BE2C (cell line): ENCODE measurements around the gene TRA2A.

Source experiments
- DNase-seq: peaks from one replicate; pipeline ENCODE4 v3.0.0-alpha.2; 2020
- H3K27me3 ChIP-seq: fragments of 250-450 bp; sonication (Bioruptor Pico); 2 replicates; pipeline ENCODE4 v1.5.1; 2020; ENCODE audit warnings: mild to moderate bottlenecking
- H3K36me3 ChIP-seq: fragments of 250-450 bp; sonication (Bioruptor Pico); 2 replicates; pipeline ENCODE4 v1.5.1; 2020; ENCODE audit warnings: mild to moderate bottlenecking
- H3K4me1 ChIP-seq: fragments of 250-450 bp; sonication (Bioruptor Pico); 2 replicates; pipeline ENCODE4 v1.5.1; 2020
- H3K4me3 ChIP-seq: 2 replicates; pipeline ENCODE4 v1.5.1; 2011; ENCODE audit warnings: low read depth, low read length
- H3K9me3 ChIP-seq: fragments of 250-450 bp; sonication (Bioruptor Pico); 2 replicates; pipeline ENCODE4 v1.5.1; 2020
- TF ChIP-seq, protein P1 (sequence below): IDR thresholded peaks from 2 replicates; pipeline ENCODE4 v1.5.1; 2012; ENCODE audit warnings: mild to moderate bottlenecking, low read depth, low read length

The TRA2A gene

DNA sequence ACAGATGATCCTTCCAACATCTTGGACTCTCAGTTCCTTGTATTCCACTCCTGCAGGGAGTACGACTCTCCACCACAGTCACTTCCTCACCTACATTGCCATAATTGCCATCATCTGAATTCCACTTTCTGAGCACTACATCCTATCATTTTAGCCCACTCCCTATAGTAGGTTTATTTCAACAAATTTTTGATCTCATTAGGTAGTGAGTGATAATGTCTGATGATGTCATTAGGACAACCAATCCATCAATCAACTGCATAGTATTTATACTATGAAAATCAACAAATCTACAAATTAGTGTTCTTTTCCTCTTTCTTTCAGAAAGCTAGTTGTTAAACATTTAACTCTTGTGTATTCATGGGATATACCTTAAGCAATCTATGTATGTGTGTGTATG, 13.7 kb upstream of the TRA2A start:
- H3K36me3 ChIP-seq = no peaks in the 10 kb centered on the region
- TF ChIP-seq, protein P1, sequence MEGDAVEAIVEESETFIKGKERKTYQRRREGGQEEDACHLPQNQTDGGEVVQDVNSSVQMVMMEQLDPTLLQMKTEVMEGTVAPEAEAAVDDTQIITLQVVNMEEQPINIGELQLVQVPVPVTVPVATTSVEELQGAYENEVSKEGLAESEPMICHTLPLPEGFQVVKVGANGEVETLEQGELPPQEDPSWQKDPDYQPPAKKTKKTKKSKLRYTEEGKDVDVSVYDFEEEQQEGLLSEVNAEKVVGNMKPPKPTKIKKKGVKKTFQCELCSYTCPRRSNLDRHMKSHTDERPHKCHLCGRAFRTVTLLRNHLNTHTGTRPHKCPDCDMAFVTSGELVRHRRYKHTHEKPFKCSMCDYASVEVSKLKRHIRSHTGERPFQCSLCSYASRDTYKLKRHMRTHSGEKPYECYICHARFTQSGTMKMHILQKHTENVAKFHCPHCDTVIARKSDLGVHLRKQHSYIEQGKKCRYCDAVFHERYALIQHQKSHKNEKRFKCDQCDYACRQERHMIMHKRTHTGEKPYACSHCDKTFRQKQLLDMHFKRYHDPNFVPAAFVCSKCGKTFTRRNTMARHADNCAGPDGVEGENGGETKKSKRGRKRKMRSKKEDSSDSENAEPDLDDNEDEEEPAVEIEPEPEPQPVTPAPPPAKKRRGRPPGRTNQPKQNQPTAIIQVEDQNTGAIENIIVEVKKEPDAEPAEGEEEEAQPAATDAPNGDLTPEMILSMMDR = no peak
- H3K9me3 ChIP-seq = no peaks in the 10 kb centered on the region
- DNase-seq = no peak
- H3K4me1 ChIP-seq = no peaks in the 10 kb centered on the region
- no peak overlapping the region for H3K4me3 ChIP-seq
- H3K27me3 ChIP-seq = no peaks in the 10 kb centered on the region

DNA sequence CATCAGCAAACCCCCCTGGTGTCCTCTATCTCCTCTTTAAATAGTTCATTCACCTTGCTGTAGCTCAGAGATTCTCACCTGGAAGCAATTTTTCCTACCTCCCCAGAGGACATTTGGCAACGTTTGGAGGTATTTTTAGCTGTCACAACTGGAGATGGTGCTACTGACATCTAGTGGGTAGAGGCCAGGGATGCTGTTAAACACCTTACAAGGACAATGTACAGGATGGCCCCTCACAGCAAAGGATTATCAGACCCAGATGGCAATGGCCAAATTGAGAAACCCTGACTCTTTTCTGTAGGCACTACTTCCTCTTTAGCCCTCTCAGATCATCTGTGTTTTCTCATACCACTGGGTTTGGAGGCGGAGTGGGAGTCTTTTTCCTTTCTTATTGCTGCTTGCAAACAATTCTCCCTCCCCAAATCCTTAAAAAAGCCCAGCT, 13.2 kb upstream of the TRA2A start:
- TF ChIP-seq, protein P1 = peak; percentile 83
- Histone ChIP-seq H3K4me3 (no peak overlapping the region), H3K27me3 (no peaks in the 10 kb centered on the region), H3K36me3 (no peaks in the 10 kb centered on the region), H3K4me1 (no peaks in the 10 kb centered on the region), H3K9me3 (no peaks in the 10 kb centered on the region)
- peak; percentile 48 for DNase-seq

DNA sequence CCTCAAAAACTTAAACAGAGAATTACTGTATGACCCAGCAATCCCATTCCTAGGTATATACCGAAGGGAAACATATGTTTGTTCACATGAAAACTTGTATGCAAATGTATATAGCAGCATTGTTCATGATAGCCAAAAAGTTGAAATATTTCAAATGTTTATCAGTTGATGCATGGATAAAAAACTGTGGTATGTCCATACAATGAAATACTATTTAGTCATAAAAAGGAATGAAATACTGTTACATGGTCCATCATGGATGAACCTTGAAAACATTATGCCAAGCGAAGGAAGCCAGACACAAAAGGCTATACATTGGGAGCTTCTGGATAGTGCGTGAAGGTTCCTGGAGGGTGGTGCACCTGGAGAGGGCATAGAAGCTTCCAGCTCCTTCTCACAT, 11.0 kb upstream of the TRA2A start:
- no peak for DNase-seq
- no peaks in the 10 kb centered on the region for H3K9me3 ChIP-seq
- no peaks in the 10 kb centered on the region for H3K27me3 ChIP-seq
- H3K4me3 ChIP-seq = no peak overlapping the region
- TF ChIP-seq, protein P1 = no peak
- H3K4me1 ChIP-seq = no peaks in the 10 kb centered on the region
- H3K36me3 ChIP-seq = no peaks in the 10 kb centered on the region

DNA sequence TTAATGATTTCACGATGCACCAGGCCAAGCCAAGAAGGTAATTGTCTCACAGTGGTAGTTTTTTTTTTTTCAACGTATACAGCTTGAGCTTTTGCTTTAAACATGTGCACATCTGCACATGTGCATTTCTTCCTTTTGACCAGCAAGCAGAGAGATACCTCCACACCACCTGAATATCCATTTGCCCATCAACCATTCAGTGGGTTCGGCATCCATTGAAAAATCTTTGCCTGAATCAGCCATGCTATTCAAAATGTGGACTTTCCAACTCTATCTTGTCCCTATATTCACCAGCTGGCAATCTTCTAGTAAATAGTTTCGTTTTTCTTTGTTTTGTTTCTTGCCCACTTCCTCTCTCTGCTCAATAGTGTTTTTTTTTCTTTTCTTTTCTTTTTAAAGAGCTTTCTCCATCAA, 7.7 kb upstream of the TRA2A start:
- DNase-seq = no peak
- TF ChIP-seq, protein P1 = no peak

DNA sequence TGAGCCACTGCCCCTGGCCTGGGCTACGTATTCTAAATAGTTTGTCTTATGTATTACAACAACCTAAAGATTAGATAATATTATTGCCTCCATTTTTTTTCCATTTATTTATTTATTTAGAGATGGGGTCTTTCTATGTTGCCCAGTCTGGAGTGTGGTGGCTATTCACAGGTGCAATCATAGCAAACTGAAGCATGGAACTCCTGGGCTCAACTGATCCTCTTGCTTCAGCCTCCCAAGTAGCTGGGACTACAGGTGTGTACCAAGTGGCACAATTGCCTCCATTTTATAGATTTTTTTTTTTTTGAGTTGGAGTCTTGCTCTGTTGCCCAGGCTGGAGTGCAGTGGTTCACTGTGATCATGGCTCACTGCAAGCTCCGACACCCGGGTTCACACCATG, 6.5 kb upstream of the TRA2A start:
- no peaks in the 10 kb centered on the region for H3K4me1 ChIP-seq
- no peaks in the 10 kb centered on the region for H3K36me3 ChIP-seq
- no peak for DNase-seq
- TF ChIP-seq, protein P1 = no peak
- no peaks in the 10 kb centered on the region for H3K27me3 ChIP-seq
- no peak overlapping the region for H3K4me3 ChIP-seq
- no peaks in the 10 kb centered on the region for H3K9me3 ChIP-seq

More for the DNA sequence above, 7.7 kb upstream of the TRA2A start:
- no peak overlapping the region for H3K4me3 ChIP-seq
- H3K9me3 ChIP-seq = no peaks in the 10 kb centered on the region
- H3K27me3 ChIP-seq = no peaks in the 10 kb centered on the region
- no peaks in the 10 kb centered on the region for H3K4me1 ChIP-seq
- H3K36me3 ChIP-seq = no peaks in the 10 kb centered on the region

DNA sequence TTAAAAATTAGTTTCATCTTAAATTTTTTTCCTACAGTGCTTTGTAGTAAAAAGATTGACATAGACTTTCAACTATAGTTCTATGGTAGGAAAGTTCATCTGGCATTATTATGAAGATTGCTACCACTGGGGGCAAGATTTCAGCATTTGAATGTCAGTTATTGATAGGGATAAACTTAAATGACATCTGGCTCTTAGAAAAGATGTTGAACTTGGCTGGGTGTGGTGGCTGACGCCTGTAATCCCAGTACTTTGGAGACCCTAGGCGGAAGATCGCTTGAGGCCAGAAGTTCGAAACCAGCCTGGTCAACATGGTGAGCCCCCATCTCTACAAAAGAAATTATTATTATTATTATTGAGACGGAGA, 1.4 kb upstream of the TRA2A start:
- Histone ChIP-seq H3K9me3 (no peaks in the 10 kb centered on the region), H3K27me3 (no peaks in the 10 kb centered on the region), H3K4me3 (no peak overlapping the region), H3K4me1 (peaks cover 3% of the 10 kb centered on the region; the same call in 1 of the 2 replicates), H3K36me3 (peaks cover 8% of the 10 kb centered on the region; the same call in 1 of the 2 replicates)
- TF ChIP-seq, protein P1 = no peak
- no peak for DNase-seq
